ENCODE results near the gene SLC5A6.

DNA sequence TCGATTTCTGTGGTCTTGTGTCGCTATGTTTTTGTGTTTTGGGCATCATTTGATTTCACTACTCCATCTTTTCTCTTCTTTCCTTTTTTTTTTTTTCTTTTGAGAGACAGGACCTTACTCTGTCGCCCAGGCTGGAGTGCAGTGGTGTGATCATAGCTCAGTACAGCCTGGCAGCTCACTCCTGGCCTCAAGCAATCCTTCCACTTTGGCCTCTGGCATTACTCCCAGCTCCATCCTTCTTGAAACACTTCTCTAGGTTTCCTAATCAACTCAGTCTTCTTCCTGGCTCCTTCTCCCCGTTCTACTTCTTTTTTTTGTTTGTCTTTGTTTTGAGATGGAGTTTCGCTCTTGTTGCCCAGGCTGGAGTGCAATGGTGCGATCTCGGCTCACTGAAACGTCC, 36.7 kb downstream of the SLC5A6 start:
- no peak for TF ChIP-seq YY1 (IDR thresholded peaks at IDR 0.05; ENCODE audit: insufficient read depth, insufficient read length)
- TF ChIP-seq ZNF274 (IDR thresholded peaks at IDR 0.05; ENCODE audit: low read depth, low read length) = no peak
- no peak for TF ChIP-seq SUZ12 (IDR thresholded peaks at IDR 0.05; ENCODE audit: extremely low read depth, insufficient read depth, insufficient read length)

Measured in NT2/D1 (cell line).